ENCODE results near the gene INSIG2.

GRCh38 chr2:118048401-118048800, 39.9 kb upstream of the INSIG2 start:
- TF ChIP-seq CTCF (conservative IDR thresholded peaks at IDR 0.05; ENCODE audit: low read depth, low read length) (no peak), POLR2A (IDR thresholded peaks at IDR 0.05; ENCODE audit: low read depth, low read length) (no peak), MXI1 (IDR thresholded peaks at IDR 0.05; ENCODE audit: borderline replicate concordance, low read depth, low read length) (no peak), CEBPB (IDR thresholded peaks at IDR 0.05; ENCODE audit: low read depth, low read length) (no peak), RAD21 (IDR thresholded peaks at IDR 0.05; ENCODE audit: low read length) (no peak)
- TF ChIP-seq, protein P1, sequence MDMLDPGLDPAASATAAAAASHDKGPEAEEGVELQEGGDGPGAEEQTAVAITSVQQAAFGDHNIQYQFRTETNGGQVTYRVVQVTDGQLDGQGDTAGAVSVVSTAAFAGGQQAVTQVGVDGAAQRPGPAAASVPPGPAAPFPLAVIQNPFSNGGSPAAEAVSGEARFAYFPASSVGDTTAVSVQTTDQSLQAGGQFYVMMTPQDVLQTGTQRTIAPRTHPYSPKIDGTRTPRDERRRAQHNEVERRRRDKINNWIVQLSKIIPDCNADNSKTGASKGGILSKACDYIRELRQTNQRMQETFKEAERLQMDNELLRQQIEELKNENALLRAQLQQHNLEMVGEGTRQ (IDR thresholded peaks at IDR 0.05; ENCODE audit: low read depth, low read length), result no peak
